ENCODE results near the gene ZDHHC11.

- TF ChIP-seq POLR2A (IDR thresholded peaks at IDR 0.05) = no peak
- no peak for TF ChIP-seq CTCF (IDR thresholded peaks at IDR 0.05)
These were observed 20.2 kb upstream of the ZDHHC11 start for GRCh38 chr5:870956-871355.
